Islet of Langerhans (tissue), 1 donor: ENCODE results near the gene PSIP1.
"Not testable (repeated sequence)": the region's sequence is repeated elsewhere in the genome, so short reads cannot be mapped to it uniquely, and the experiment has no call there.

Experiments used
- FAIRE-seq: peaks from one replicate; lab custom pipeline; 2011; peaks lifted over from hg19 to GRCh38; lab: Jason Lieb, UNC

Gene PSIP1

DNA sequence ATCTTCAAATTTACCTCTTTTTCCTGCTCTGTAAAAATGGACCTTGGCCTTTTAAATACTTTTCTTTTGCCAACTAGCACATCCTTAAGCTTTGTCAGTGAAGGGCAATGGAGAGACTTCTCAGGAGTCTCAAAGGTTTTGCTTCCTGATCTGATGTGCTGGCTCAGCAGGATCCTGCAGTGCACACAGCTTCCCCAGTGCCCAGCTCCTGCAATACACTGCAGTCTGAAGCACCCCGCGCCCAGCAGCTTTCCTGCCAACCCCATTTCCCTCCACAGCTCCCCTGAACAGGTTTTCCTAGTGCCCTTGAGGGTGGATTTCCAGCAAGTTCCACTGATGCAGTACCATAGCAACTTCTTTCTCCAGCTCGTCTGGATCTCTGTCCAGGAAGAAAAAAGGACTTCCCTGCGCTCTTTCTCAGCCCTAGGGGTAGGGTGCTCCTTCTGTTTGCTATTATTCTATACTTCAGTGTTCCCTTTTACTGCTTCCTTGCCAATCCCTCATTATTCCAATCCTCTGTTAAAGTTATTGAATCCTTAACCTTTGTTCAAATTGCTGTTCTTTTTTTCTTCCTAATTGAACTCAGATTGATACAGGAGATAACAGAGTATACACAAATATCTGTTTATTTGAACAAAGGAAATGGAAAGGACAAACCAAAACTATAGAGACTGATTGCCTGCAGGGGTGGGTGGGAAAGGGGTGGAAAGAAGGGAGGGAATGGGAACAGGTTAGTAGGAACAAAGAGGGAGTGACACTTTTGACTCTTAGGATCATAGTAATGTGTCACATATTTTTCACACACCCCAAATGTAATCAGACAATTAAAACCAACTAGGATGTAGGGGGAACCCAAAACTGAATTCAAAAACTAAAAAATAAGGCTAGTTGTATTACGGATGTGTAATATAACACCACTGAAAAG lies 79.6 kb downstream of the PSIP1 start:
- no peak for FAIRE-seq

DNA sequence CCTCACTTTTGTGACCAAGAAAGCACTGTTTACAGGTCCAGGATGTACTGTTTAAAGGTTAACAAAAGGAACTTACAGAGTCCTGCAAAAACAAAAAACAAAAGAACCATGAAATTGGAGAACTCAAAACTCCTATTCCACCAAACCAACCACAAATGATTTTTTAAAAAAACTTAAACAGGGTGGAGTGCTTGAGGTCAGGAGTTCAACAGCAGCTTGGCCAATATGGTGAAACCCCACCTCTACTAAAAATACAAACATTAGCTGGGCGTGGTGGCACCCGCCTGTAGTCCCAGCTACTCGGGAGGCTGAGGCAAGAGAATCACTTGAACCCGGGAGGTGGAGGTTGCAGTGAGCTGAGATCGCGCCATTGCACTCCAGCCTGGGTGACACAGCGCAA lies 83.1 kb downstream of the PSIP1 start:
- not testable (repeated sequence) for FAIRE-seq

DNA sequence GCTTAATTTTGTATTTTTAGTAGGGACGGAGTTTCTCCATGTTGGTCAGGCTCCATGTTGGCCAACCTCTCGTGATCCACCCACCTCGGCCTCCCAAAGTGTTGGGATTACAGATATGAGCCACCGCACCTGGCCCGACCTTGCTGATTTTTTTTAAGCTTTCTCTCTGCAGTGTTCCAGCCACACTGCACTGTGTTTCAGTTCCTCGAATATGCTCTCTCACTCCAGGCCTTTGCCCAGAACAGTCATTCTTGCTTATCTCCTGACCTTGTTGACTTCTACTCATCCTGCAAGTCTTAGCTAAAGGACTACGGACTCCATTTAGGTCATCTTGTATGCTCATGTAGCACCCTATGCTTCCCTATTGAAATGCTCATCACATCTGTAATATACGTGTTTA lies 84.8 kb downstream of the PSIP1 start:
- no peak for FAIRE-seq

DNA sequence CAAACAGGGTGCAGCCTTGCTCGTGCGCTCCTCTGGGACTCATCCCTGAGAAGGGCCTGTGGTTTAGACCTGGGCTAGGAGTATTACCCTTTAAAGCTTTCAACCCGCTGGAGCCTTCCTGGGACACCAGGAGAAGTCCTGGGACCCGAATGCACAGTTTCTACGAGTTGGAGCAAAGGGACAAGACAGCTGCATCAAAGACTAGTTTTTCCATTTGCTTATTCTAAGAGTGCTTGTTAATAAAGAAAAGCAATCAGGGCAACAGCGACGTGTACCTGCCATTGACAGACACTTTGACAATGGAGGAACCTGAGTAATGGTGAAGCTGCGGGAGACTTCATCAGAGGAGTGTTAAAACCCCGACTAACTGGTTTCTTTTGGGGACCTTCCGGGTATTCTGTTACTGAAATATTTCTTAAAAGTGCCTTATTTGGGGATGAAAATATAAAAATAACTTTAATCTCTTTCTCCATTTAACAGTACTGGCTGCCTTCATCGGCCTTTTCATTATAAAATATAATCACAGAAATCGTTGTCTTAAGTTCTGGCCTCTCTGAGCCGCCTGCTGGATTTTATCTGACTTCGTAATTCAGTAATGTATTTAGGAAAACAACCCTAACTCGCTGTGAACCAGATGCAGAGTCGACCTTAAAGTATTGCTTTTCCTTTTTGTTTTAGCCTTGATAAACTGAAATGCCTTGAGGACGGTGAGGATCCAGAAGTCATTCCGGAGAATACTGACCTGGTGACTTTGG lies 87.4 kb downstream of the PSIP1 start:
- FAIRE-seq = peak; percentile 5

DNA sequence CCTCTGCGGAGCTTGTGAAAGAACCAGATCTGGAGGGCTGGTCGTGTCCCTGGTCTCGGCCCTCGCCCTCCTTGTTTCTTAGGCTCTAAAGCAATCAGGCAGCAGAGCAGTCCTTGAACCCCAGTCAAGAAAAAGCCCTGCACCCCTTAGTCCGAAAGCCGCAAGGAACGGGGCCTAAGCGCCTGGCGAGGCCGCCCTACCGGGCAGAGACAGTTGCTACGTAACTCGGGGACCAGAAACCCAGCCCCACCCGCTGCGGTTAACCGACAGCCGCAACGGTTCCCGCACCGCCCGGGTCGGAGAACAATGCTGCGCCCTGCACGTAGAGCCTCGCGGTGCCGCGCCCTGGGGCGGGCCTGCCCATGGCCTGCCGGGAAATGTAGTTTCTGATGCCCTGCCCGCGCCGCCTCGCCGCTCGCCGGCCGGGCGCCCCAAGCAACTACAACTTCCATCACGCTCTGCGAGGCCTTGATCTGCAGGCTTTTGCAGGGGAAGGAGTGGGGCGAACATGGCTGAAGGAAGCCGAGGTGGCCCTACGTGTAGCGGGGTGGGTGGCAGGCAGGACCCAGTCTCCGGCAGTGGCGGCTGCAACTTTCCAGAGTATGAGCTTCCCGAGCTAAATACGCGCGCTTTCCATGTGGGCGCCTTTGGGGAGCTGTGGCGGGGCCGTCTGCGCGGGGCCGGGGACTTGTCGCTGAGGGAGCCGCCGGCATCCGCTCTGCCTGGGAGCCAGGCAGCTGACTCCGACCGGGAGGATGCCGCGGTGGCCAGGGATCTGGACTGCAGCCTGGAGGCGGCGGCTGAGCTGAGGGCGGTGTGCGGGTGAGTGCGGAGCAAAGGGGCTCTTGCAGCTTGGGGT lies 88.2 kb downstream of the PSIP1 start, which contains the start of gene SNAPC3:
Gene SNAPC3, plus strand, starts transcription at position 505 of the 859 bp plus-strand sequence. Its CDS starts 4 bp downstream, at position 509.
- no peak for FAIRE-seq

DNA sequence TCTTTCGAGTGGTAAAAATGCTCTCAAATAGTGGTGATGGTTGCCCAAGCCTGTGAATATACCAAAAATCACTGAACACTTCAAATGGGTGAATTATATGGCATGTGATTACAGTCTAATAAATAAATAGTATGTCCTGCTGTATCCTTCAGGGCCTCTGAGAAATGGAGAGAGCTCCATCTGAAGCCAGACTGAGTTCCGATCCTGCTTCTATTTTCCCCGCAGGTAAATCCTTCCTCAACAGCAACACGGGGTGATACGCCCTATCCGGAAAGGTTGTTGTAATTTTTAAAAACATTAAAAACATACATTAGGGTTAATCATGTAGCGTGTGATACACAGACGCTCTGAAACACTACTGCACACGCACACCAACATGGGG lies 88.8 kb downstream of the PSIP1 start:
- no peak for FAIRE-seq

DNA sequence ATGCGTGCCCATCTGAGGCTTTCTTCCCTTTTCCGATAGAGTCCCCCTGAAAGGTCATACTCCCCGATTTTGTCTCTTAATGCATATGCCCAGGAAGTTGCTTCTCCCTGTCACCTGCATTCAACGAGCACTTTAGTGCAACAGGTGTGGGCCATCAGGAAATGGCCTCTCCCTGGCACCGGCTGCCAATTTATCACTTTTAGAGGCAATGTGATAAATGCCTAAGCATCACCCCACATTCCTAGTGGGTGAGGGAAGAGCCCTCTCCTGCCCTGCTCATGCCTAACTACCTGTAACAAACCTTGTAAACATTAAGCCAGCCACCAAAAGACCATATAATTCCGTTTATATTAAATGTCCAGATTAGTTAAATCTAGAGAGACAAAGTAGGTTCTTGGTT lies 89.2 kb downstream of the PSIP1 start:
- FAIRE-seq = no peak

DNA sequence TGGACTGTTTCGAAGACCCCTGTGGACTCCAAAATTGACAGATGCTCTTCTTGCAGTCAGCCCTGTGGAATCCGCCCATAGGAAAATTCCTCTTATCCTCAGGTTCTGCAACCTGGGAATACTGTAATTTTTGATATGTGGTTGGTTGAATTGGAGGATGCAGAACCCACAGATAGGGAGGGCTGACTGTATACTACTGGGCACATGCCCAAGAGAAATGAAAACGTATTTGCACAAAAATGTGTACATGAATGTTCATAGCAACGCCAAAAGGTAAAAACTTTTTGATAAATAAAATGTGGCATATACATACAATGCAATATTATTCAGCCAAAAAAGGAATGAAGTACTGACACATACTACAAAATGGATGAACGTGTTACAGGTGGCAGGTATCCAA lies 90.0 kb downstream of the PSIP1 start:
- no peak for FAIRE-seq

DNA sequence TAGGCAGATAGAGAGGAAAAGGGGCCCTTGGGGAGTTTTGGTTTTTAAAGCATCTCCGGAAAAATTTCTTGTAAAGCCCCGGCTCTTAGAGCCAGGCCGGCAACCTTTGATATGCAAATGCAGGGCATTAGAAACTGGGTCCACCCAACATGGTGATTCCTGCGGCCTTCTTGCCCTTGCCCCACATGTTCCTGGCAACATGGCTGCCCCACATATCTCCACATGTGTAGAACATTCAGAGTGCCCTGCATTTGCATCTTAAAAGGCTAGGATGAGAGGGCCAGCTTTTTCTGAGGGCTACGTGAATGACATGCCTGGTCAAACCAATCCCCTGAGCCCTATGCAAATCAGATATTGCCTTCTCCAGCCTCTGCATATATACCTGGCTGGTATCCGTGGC lies 93.1 kb downstream of the PSIP1 start:
- no peak for FAIRE-seq

DNA sequence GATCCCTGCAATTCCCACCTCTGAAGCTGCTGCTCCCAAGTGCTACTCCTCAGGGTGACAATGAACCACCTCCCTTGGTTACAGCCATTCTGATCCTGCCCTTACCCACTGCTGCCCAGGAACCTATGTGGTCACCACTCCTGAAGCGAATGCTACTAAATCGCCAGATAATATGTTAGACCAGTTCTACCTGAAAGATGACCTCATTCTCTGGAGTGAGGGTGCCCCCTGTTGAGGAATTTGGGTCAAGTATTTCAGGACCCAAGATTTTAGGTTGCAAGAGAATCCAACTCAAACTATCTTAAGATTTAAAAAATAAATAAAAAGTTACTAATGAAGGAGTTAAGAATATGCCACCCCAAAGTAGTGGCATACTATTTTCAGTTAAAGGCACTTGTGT lies 93.9 kb downstream of the PSIP1 start:
- FAIRE-seq = no peak
